DMS114 treated with DMSO at 0.1 percent for 48 hours (cell line): ENCODE results near the gene SCML1.

ENCODE experiments used
- DNase-seq: peaks from one replicate; lab custom pipeline; 2025; ENCODE audit not compliant: unreplicated experiment; lab: John Stamatoyannopoulos, UW

Gene SCML1

GRCh38 chrX:17788956-17789562 is 51.8 kb downstream of the SCML1 start:
- no peak for DNase-seq

GRCh38 chrX:17792826-17793225 is 55.5 kb downstream of the SCML1 start:
- DNase-seq = no peak

GRCh38 chrX:17798921-17799320 is 61.6 kb downstream of the SCML1 start:
- no peak for DNase-seq

- no peak for DNase-seq
These were observed 64.1 kb downstream of the SCML1 start for GRCh38 chrX:17801431-17801830.

GRCh38 chrX:17802756-17803155 is 65.5 kb downstream of the SCML1 start:
- DNase-seq = no peak

- DNase-seq = no peak
These were observed 66.2 kb downstream of the SCML1 start for GRCh38 chrX:17803449-17803848.
